Measurements from ENCODE around the gene GDPGP1. TPM values are rescaled to one million over a fixed set of nuclear protein-coding genes. Genes with fewer than 3 reads are reported as not detected.

The GDPGP1 gene
- total RNA-seq, 1 donor from 2014 or later: 4.1 TPM

GRCh38 chr15:90227336-90227735, 6.7 kb upstream of the GDPGP1 start:
- Histone ChIP-seq H2AFZ (ENCODE audit: low read depth, low read length) (no peak overlapping the region), H3K4me2 (ENCODE audit: low read length) (no peak overlapping the region), H3K27me3 (ENCODE audit: insufficient read depth, low read length) (no peaks in the 10 kb centered on the region), H3K4me1 (ENCODE audit: insufficient read depth, low read length) (peaks cover 3% of the 10 kb centered on the region), H4K20me1 (ENCODE audit: insufficient read depth, low read length) (peaks cover 13% of the 10 kb centered on the region), H3K4me3 (ENCODE audit: insufficient read depth, low read depth, low read length) (no peak overlapping the region), H3K36me3 (ENCODE audit: insufficient read depth, low read length) (peaks cover 8% of the 10 kb centered on the region), H3K9ac (ENCODE audit: low read length) (no peak overlapping the region), H3K9me3 (ENCODE audit: insufficient read depth, low read depth, low read length) (no peaks in the 10 kb centered on the region), H3K27ac (ENCODE audit: low read depth, low read length) (no peak overlapping the region), H3K79me2 (ENCODE audit: insufficient read depth, low read length) (peaks cover 10% of the 10 kb centered on the region)
- DNase-seq (ENCODE audit: low read depth): no peak
- FAIRE-seq: no peak
- Mint-ChIP-seq H3K36me3 (ENCODE audit: low read depth, unreplicated experiment) (peaks cover 8% of the 10 kb centered on the region), H3K4me3 (ENCODE audit: unreplicated experiment) (no peak overlapping the region), H3K27ac (ENCODE audit: unreplicated experiment) (no peak overlapping the region), H3K27me3 (ENCODE audit: low read depth, unreplicated experiment) (no peaks in the 10 kb centered on the region), H3K9me3 (ENCODE audit: unreplicated experiment) (no peaks in the 10 kb centered on the region), H3K4me1 (ENCODE audit: low read depth, unreplicated experiment) (peaks cover 5% of the 10 kb centered on the region)
- TF ChIP-seq CTCF (IDR thresholded peaks at IDR 0.05; ENCODE audit: insufficient read depth, low read depth, low read length) (no peak), EZH2 (IDR thresholded peaks at IDR 0.05; ENCODE audit: insufficient read depth, low read length) (no peak)

DNA sequence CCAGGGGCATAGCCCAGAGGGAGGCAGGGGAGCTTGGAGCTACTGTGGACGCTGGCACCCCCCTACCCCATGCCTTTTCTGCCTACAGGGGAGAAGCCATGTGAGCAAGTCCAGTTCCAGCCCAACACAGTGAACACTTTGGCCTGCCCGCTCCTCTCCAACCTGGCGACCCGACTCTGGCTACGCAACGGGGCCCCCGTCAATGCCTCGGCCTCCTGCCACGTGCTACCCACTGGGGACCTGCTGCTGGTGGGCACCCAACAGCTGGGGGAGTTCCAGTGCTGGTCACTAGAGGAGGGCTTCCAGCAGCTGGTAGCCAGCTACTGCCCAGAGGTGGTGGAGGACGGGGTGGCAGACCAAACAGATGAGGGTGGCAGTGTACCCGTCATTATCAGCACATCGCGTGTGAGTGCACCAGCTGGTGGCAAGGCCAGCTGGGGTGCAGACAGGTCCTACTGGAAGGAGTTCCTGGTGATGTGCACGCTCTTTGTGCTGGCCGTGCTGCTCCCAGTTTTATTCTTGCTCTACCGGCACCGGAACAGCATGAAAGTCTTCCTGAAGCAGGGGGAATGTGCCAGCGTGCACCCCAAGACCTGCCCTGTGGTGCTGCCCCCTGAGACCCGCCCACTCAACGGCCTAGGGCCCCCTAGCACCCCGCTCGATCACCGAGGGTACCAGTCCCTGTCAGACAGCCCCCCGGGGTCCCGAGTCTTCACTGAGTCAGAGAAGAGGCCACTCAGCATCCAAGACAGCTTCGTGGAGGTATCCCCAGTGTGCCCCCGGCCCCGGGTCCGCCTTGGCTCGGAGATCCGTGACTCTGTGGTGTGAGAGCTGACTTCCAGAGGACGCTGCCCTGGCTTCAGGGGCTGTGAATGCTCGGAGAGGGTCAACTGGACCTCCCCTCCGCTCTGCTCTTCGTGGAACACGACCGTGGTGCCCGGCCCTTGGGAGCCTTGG, 5.9 kb upstream of the GDPGP1 start:
- peaks cover 8% of the 10 kb centered on the region for H3K36me3 Mint-ChIP-seq (ENCODE audit: low read depth, unreplicated experiment)
- Histone ChIP-seq H4K20me1 (ENCODE audit: insufficient read depth, low read length) (peaks cover 20% of the 10 kb centered on the region), H3K9ac (ENCODE audit: low read length) (no peak overlapping the region), H3K4me1 (ENCODE audit: insufficient read depth, low read length) (peaks cover 3% of the 10 kb centered on the region), H3K27me3 (ENCODE audit: insufficient read depth, low read length) (no peaks in the 10 kb centered on the region), H3K9me3 (ENCODE audit: insufficient read depth, low read depth, low read length) (no peaks in the 10 kb centered on the region), H3K4me3 (ENCODE audit: insufficient read depth, low read depth, low read length) (no peak overlapping the region), H3K27ac (ENCODE audit: low read depth, low read length) (no peak overlapping the region), H3K79me2 (ENCODE audit: insufficient read depth, low read length) (peaks cover 16% of the 10 kb centered on the region), H3K36me3 (ENCODE audit: insufficient read depth, low read length) (peaks cover 8% of the 10 kb centered on the region), H2AFZ (ENCODE audit: low read depth, low read length) (no peak overlapping the region), H3K4me2 (ENCODE audit: low read length) (no peak overlapping the region)
- peaks cover 5% of the 10 kb centered on the region for H3K4me1 Mint-ChIP-seq (ENCODE audit: low read depth, unreplicated experiment)
- H3K27me3 Mint-ChIP-seq (ENCODE audit: low read depth, unreplicated experiment): no peaks in the 10 kb centered on the region
- FAIRE-seq (no peak), DNase-seq (ENCODE audit: low read depth) (no peak)
- H3K4me3 Mint-ChIP-seq (ENCODE audit: unreplicated experiment): no peak overlapping the region
- TF ChIP-seq CTCF (IDR thresholded peaks at IDR 0.05; ENCODE audit: insufficient read depth, low read depth, low read length): no peak
- TF ChIP-seq EZH2 (IDR thresholded peaks at IDR 0.05; ENCODE audit: insufficient read depth, low read length): no peak
- H3K9me3 Mint-ChIP-seq (ENCODE audit: unreplicated experiment): no peaks in the 10 kb centered on the region
- no peak overlapping the region for H3K27ac Mint-ChIP-seq (ENCODE audit: unreplicated experiment)

- H3K9ac ChIP-seq (ENCODE audit: low read length): no peak overlapping the region
- H3K27me3 ChIP-seq (ENCODE audit: insufficient read depth, low read length): no peaks in the 10 kb centered on the region
- no peaks in the 10 kb centered on the region for H3K9me3 ChIP-seq (ENCODE audit: insufficient read depth, low read depth, low read length)
- TF ChIP-seq CTCF (IDR thresholded peaks at IDR 0.05; ENCODE audit: insufficient read depth, low read depth, low read length) (no peak), EZH2 (IDR thresholded peaks at IDR 0.05; ENCODE audit: insufficient read depth, low read length) (no peak)
- Mint-ChIP-seq H3K27me3 (ENCODE audit: low read depth, unreplicated experiment) (no peaks in the 10 kb centered on the region), H3K4me1 (ENCODE audit: low read depth, unreplicated experiment) (peaks cover 5% of the 10 kb centered on the region), H3K36me3 (ENCODE audit: low read depth, unreplicated experiment) (peaks cover 8% of the 10 kb centered on the region), H3K4me3 (ENCODE audit: unreplicated experiment) (no peak overlapping the region), H3K9me3 (ENCODE audit: unreplicated experiment) (no peaks in the 10 kb centered on the region), H3K27ac (ENCODE audit: unreplicated experiment) (no peak overlapping the region)
- DNase-seq (ENCODE audit: low read depth): no peak
- H3K27ac ChIP-seq (ENCODE audit: low read depth, low read length): no peak overlapping the region
- H3K79me2 ChIP-seq (ENCODE audit: insufficient read depth, low read length): peaks cover 20% of the 10 kb centered on the region
- peaks cover 3% of the 10 kb centered on the region for H3K4me1 ChIP-seq (ENCODE audit: insufficient read depth, low read length)
- no peak overlapping the region for H3K4me3 ChIP-seq (ENCODE audit: insufficient read depth, low read depth, low read length)
- H3K4me2 ChIP-seq (ENCODE audit: low read length): no peak overlapping the region
- FAIRE-seq: no peak
- H4K20me1 ChIP-seq (ENCODE audit: insufficient read depth, low read length): peaks cover 21% of the 10 kb centered on the region
- H2AFZ ChIP-seq (ENCODE audit: low read depth, low read length): no peak overlapping the region
- peaks cover 8% of the 10 kb centered on the region for H3K36me3 ChIP-seq (ENCODE audit: insufficient read depth, low read length)
These were observed 5.0 kb upstream of the GDPGP1 start for GRCh38 chr15:90228960-90229359.
